HG02763 (cell line): ENCODE results near the gene ZNF276.
"Not testable (repeated sequence)": the region's sequence is repeated elsewhere in the genome, so short reads cannot be mapped to it uniquely, and the experiment has no call there.

Source experiments
- ATAC-seq: cut with Tn5 transposase; IDR thresholded peaks from one replicate; pipeline ENCODE4 v1.9.1; 2021; ENCODE audit warnings: mild to moderate bottlenecking, moderate library complexity; ENCODE audit not compliant: unreplicated experiment

ZNF276 gene

DNA sequence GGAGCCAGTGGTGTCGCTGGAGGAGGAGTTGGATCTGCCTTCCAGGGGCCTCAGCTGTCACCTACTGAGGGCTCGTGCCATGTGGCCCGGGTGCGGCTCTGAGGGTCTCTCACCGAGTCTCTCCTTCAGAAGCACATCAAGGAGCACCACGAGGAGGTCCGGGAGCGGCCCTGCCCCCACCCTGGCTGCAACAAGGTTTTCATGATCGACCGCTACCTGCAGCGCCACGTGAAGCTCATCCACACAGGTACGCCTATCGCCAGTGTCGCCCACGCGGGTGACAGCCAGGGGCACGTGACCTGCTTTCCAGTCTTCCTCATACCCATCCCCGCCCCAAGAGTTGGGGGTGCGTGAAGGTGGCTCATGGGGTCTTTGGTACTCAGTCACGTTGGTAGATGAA lies 12.5 kb downstream of the ZNF276 start:
- ATAC-seq = no peak

- ATAC-seq = no peak
Observed at GRCh38 chr16:89736554-89736953, 15.2 kb downstream of the ZNF276 start.

- ATAC-seq = no peak
Observed at GRCh38 chr16:89737341-89738071, 16.2 kb downstream of the ZNF276 start.

GRCh38 chr16:89738072-89738377 lies 16.7 kb downstream of the ZNF276 start:
- no peak for ATAC-seq

GRCh38 chr16:89738538-89739317 lies 17.4 kb downstream of the ZNF276 start:
- ATAC-seq = no peak

GRCh38 chr16:89739383-89739782 lies 18.0 kb downstream of the ZNF276 start:
- ATAC-seq = no peak

DNA sequence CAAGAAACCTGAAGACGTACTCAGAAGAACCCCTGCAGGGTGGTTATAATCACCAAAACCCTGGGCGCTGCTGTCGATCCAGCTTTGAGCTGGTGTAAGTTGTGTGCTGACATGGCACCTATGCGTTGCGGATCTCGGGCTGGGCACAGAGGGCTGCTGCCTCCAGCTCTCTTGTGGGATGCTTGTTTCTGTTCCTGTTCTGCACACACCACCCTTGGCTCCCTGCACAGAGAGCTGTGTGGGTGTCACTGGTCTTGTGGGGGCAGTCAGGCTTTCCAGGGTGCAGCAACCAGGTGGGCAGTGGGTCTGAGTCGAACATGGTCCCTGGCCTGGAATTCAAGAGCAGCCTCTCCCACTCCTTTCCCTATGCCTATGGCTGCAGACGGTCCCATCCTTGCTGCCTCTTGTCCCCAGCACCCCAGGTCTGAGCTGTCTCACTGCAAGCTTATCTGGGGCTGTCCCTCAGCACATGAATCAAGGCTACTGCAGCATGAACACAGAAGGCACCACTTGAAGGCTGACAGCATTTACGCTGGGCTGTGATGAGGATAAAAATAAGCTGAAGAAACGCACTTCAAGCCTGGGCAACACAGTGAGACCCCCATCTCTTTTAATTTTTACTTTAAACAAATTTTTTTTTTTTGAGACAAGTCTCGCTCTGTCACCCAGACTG lies 20.1 kb downstream of the ZNF276 start:
- ATAC-seq = no peak

DNA sequence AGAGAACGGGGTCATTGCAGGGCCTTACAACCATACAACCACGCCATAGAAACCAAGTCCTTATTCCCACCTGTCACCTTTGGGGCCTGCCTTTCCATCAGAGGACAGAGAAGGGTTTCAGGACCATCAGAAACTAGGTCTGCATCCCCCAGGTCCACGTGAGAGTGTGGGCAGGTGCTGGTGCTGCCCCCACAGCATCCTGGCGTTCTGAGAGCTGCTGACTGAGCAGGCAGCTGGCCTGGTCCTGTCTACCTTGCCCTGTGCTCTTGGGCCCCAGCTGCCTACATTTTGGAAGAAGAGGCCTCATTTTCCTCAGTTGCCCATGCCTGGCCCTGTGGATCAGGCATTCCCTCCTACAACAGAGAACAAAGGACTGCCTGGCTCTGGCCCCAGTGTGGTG lies 21.6 kb downstream of the ZNF276 start:
- no peak for ATAC-seq

- no peak for ATAC-seq
Observed at GRCh38 chr16:89744813-89745212, 23.5 kb downstream of the ZNF276 start.

GRCh38 chr16:89746043-89746442 lies 24.7 kb downstream of the ZNF276 start:
- no peak for ATAC-seq

DNA sequence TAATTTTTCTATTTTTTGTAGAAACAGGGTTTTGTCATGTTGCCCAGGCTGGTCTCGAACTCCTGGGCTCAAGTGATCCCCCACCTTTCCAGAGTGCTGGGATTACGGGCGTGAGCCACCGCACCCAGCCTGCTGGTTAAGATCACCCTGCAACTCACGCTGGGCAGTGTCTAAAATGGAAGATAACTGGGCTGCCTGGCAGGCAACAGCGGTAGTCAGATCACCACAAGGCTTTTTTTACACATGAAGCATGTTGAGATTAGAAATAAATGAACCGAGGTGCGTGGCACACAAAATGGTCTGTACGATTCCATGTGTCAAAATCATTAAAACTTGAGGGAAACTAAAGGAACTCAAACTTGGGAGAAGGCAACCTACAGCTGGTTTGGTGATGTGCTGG lies 26.7 kb downstream of the ZNF276 start:
- ATAC-seq = no peak

DNA sequence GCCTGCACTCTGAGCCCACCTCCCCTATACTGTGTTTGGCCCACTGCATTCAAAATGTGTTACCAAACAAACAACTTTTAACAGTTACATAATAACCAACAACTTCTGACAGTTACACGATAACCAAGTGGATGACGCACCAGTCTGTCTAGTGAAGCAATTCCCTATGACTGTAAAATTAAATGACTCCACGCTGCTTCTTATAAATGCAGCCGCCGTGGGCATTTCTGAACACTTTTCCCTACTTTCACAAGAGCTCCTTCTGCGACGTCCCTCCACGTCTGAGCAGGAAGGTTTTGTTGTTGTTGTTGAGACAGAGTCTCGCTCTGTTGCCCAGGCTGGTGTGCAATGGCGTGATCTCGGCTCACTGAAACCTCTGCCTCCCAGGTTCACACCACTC lies 27.6 kb downstream of the ZNF276 start:
- no peak for ATAC-seq

DNA sequence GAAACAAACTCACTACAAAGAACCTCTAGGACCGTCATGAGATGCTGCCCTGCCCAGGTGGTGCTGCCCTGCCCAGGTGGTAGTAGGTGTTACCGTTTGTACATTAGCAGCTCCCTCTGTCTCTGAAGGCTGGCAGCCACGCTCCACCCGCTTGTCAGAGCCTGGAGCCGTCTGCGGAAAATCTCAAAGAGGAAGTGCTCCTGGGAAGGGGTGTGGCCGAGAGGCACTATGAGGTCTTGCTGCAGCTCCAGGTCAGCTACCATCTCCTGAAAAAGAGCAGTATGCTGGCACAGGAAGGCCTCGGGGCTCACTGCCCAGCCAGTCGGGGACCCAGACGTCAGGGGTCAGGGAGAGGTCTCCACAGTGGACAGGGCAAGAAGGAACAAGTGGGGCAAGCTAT lies 28.3 kb downstream of the ZNF276 start:
- ATAC-seq = no peak

GRCh38 chr16:89759746-89760340 lies 38.5 kb downstream of the ZNF276 start:
- ATAC-seq = no peak

DNA sequence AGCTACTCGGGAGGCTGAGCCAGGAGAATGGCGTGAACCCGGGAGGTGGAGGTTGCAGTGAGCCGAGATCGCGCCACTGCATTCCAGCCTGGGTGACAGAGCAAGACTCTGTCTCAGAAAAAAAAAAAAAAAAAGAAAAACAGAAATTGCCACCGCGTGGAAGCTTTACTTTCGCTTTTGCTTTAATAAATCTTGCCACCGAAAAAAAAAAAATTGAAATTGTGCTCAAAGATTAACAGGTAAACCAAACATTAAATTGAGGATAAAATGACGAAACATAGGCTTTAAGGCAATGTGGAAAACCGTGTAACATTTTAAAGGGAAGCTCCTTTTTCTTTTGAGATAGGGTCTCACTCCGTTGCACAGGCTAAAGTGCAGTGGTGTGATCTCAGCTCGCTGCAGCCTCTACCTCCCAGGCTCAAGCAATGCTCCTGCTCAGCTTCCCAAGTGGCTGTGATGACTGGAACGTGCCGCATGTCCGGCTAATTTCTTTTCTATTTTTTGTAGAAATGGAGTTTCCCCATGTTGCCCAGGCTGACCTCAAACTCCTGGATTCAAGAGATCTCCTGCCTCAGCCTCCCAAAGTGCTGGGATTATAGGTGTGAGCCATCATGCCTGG lies 40.1 kb downstream of the ZNF276 start:
- no peak for ATAC-seq

- ATAC-seq = peak; percentile 78
Observed at GRCh38 chr16:89764711-89765201, 43.4 kb downstream of the ZNF276 start.

DNA sequence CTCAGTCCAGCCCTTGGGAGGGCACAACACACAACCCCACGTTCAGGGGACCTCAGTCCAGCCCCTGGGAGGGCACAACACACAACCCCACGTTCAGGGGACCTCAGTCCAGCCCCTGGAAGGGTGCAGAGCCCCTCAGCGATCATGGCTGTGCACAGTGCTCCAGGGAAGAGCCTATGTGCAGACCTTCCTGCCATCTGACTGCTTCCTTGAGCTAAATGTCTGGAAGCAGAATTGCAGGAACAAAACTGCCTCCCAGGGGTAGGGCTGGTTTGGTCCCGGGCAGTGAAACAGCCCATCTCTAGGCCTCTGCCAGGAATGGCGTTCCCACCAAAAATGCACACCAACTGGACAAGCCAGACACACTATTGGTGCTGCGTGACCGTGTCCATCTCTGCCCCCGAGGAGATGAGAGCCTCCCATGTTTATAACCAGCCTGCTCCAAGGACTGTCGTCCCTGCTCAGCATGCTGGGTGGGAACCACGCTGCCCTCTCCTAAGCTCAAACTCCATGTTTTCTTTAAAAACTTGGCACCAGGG lies 44.0 kb downstream of the ZNF276 start:
- ATAC-seq = no peak

DNA sequence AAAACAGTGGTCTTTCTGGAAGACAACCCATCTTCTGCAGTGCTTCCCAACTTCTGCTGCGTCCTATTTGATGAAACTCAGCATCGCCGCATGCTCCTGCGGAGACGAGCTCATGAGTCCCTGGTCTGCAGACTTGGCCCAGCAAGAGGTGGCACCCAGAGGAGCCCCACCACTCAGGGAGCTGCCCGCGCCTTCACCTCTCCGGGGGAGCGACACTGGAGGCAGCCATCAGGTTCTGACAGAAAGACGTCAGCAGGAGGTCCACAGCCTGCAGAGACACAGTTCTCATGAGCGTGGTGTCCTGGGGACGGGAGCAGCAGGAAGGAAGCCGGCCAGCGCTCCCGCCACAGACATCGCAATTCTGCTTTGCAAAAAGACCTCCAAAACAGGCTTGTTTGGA lies 49.0 kb downstream of the ZNF276 start:
- no peak for ATAC-seq

DNA sequence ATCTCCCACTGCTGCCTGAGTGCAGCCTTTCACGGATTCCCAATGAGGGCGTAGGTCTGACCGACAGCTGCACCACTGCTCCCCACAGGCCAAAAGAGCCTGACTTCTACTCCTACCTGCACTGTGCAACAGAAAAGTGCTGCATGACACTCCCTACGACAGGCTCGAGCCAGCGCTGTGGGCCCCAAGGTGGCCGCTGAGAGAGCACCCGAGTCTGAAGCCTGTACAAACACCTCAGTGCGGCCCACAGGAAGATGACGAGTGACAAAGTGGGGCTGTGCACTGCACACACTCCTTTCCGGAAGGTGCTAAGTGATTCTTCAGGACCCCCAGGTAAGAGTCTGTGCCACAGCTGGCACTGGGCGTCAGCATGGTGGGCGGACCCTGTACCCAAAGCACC lies 53.9 kb downstream of the ZNF276 start:
- no peak for ATAC-seq

DNA sequence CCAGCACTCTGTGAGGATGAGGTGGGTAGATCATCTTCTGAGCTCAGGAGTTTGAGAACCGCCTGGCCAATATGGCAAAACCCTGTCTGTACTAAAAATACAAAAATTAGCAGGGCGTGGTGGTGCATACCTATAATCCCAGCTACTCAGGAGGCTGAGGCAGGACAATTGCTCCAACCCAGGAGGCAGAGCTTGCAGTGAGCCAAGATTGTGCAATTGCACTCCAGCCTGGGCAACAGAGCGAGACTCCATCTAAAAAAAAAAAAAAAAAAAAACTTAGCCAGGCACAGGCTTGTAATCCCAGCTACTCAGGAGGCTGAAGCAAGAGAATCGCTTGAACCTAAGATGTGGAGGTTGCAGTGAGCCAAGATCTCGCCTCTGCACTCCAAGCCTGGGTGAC lies 56.9 kb downstream of the ZNF276 start:
- ATAC-seq = not testable (repeated sequence)
